Measurements from ENCODE around the gene GLIPR2. TPM values are rescaled to one million over a fixed set of nuclear protein-coding genes. Genes with fewer than 3 reads are reported as not detected.
A peak's percentile ranks its signal among the peaks of the same experiment; 100 is the strongest.

Gene GLIPR2
- total and polyA plus RNA-seq, 10 donors: 25.2 to 72.1 (median 37.0) TPM

GRCh38 chr9:36140086-36141084 is 3.9 kb downstream of the GLIPR2 start:
- H3K4me1 ChIP-seq: peaks cover 61 to 97% (median 91%) of the 10 kb centered on the region in 6 donors
- peak overlapping the region; percentile 60 to 95 (median 90) for H3K27ac ChIP-seq
- no peaks in the 10 kb centered on the region for H3K9me3 ChIP-seq
- H3K27me3 ChIP-seq (replicated peaks in 1 of 7): peaks cover 0 to 4% (median 0%) of the 10 kb centered on the region in 7 donors
- peak; percentile 73 for DNase-seq
- TF ChIP-seq POLR2AphosphoS5 (IDR thresholded peaks at IDR 0.05): peak in 1 of 3 donors; percentile 70
- TF ChIP-seq POLR2A (IDR thresholded peaks at IDR 0.05): no peak
- 55 to 69% (median 60%) methylated on average over 11 of the region's 11 CpGs for WGBS, 5 donors
- H3K36me3 ChIP-seq: peaks cover 0 to 9% (median 0%) of the 10 kb centered on the region in 6 donors
- intact Hi-C loops (cut with DNase I; ENCODE audit: low total_unique reads): no loop called here
- peak overlapping the region in 1 of 8 donors; percentile 41 for H3K4me3 ChIP-seq

DNA sequence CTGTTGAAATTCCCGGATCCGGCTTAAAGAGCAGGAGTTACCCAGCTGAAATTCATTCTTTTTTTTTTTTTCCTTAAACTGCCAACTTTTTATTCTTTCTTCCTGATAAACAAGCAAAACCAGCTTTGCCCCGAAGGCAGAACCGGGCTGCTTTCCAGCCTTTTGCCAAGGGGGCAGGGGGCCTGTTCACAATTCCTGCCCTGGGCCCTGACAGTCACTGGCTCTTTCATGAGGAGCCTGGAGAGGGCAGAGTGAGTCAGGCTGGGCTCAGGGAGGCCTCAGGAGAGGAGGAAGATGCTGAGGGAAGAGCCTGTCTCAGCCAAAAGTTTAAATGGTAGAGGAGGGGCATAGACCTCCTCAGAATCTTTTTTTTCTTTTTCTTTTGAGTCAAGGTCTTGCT is 4.8 kb downstream of the GLIPR2 start:
- H3K36me3 ChIP-seq: peaks cover 0 to 12% (median 0%) of the 10 kb centered on the region in 6 donors
- 79 to 85% (median 83%) methylated on average over 4 of the region's 4 CpGs for WGBS, 5 donors
- peak overlapping the region in 7 of 8 donors; percentile 62 to 95 (median 90) for H3K27ac ChIP-seq
- H3K9me3 ChIP-seq: peaks cover 0 to 8% (median 0%) of the 10 kb centered on the region in 8 donors
- intact Hi-C loops (cut with DNase I; ENCODE audit: low total_unique reads): no loop called here
- H3K4me1 ChIP-seq: peaks cover 57 to 97% (median 86%) of the 10 kb centered on the region in 6 donors
- DNase-seq: peak; percentile 74
- TF ChIP-seq POLR2A (IDR thresholded peaks at IDR 0.05) (no peak), POLR2AphosphoS5 (IDR thresholded peaks at IDR 0.05) (no peak)
- TF ChIP-seq, protein P1, sequence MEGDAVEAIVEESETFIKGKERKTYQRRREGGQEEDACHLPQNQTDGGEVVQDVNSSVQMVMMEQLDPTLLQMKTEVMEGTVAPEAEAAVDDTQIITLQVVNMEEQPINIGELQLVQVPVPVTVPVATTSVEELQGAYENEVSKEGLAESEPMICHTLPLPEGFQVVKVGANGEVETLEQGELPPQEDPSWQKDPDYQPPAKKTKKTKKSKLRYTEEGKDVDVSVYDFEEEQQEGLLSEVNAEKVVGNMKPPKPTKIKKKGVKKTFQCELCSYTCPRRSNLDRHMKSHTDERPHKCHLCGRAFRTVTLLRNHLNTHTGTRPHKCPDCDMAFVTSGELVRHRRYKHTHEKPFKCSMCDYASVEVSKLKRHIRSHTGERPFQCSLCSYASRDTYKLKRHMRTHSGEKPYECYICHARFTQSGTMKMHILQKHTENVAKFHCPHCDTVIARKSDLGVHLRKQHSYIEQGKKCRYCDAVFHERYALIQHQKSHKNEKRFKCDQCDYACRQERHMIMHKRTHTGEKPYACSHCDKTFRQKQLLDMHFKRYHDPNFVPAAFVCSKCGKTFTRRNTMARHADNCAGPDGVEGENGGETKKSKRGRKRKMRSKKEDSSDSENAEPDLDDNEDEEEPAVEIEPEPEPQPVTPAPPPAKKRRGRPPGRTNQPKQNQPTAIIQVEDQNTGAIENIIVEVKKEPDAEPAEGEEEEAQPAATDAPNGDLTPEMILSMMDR (IDR thresholded peaks at IDR 0.05 in 8 of 11, conservative IDR thresholded peaks at IDR 0.05 in 3 of 11): peak in 2 of 11 experiments; percentile 13 to 16
- peaks cover 0 to under 1% (median 0%) of the 10 kb centered on the region in 7 donors for H3K27me3 ChIP-seq (replicated peaks in 1 of 7)
- H3K4me3 ChIP-seq: peak overlapping the region in 1 of 8 donors; percentile 2

- TF ChIP-seq POLR2AphosphoS5 (IDR thresholded peaks at IDR 0.05) (no peak), POLR2A (IDR thresholded peaks at IDR 0.05) (no peak)
- TF ChIP-seq, protein P1 (IDR thresholded peaks at IDR 0.05 in 8 of 11, conservative IDR thresholded peaks at IDR 0.05 in 3 of 11): no peak
- intact Hi-C loops (cut with DNase I; ENCODE audit: low total_unique reads): no loop called here
- Histone ChIP-seq H3K9me3 (peaks cover 0 to 9% (median 0%) of the 10 kb centered on the region in 8 donors), H3K27ac (peak overlapping the region; percentile 74 to 95 (median 90)), H3K4me1 (peaks cover 57 to 100% (median 87%) of the 10 kb centered on the region in 6 donors), H3K36me3 (peaks cover 0 to 12% (median 0%) of the 10 kb centered on the region in 6 donors), H3K27me3 (replicated peaks in 1 of 7) (no peaks in the 10 kb centered on the region), H3K4me3 (peak overlapping the region in 1 of 8 donors; percentile 67)
- peak; percentile 63 for DNase-seq
- 86 to 94% (median 88%) methylated on average over 7 of the region's 7 CpGs for WGBS, 5 donors
Observed at GRCh38 chr9:36141761-36142160, 5.2 kb downstream of the GLIPR2 start.

DNA sequence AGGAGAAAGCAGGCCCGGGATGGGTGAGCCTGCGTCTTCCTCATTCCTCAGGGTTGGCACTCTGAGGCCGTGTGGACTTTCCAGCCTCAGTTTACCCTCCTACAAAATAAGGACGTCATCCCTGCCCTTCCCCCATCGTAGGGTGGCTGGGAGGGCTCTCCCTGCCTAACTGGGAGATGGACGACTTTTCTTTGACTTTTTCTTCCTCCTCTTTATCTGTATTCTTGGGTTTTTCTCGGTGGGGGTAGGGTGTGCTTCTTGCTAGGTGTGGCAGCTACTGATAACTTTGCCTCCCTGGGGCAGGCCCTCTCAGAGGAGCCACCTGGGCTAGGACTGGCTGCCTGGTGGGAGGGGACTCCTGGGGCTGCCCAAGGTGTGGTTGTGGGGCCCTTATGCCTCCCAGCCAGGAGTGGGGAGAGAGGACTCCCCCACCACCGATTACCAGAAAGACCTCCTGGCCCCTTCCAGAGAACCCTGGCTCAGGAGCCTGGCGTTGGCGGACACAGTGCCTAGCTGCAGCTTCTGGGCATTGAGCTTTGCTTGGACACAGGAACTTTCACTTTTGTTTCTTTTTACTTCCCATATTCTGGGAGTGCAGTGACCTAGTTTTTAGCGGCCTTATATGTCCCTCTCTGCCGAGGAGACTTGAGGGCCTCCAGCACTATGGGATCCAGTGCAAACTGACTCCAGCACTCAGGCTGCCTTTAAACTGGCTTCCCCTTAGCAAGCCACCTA is 6.1 kb downstream of the GLIPR2 start:
- TF ChIP-seq, protein P1 (IDR thresholded peaks at IDR 0.05 in 8 of 11, conservative IDR thresholded peaks at IDR 0.05 in 3 of 11): no peak
- TF ChIP-seq POLR2AphosphoS5 (IDR thresholded peaks at IDR 0.05): peak; percentile 29 to 57 (median 51)
- TF ChIP-seq POLR2A (IDR thresholded peaks at IDR 0.05): no peak
- Histone ChIP-seq H3K27ac (peak overlapping the region; percentile 74 to 95 (median 90)), H3K27me3 (replicated peaks in 1 of 7) (no peaks in the 10 kb centered on the region), H3K9me3 (peaks cover 0 to 9% (median 0%) of the 10 kb centered on the region in 8 donors), H3K4me3 (peak overlapping the region in 7 of 8 donors; percentile 8 to 67 (median 29)), H3K36me3 (peaks cover 0 to 16% (median 0%) of the 10 kb centered on the region in 6 donors), H3K4me1 (peaks cover 57 to 100% (median 88%) of the 10 kb centered on the region in 6 donors)
- peak; percentile 84 for DNase-seq
- WGBS, 5 donors: 33 to 45% (median 39%) methylated on average over 12 of the region's 12 CpGs
- intact Hi-C loops (cut with DNase I; ENCODE audit: low total_unique reads): no loop called here
